ENCODE data around the gene MGAT1. TPM values are rescaled to one million over a fixed set of nuclear protein-coding genes. Genes with fewer than 3 reads are reported as not detected.
A peak's percentile ranks its signal among the peaks of the same experiment; 100 is the strongest.

Gene MGAT1
- total and polyA plus RNA-seq, 2 of the 8 experiments (the other 6 are each of a cell fraction or from before 2014, with no cell fraction given) = 66.8 to 77.0 TPM

GRCh38 chr5:180830253-180831138 is 27.9 kb upstream of the MGAT1 start (continued):
- TF ChIP-seq SP1 (IDR thresholded peaks at IDR 0.05; ENCODE audit: low read depth, low read length) (0 out of 2 replicates have a peak, but pooled peaks have one; percentile 57), RXRA (IDR thresholded peaks at IDR 0.05; ENCODE audit: insufficient read depth, low read depth, low read length) (no peak), KDM4A (IDR thresholded peaks at IDR 0.05; ENCODE audit: low read depth, low read length, severe bottlenecking) (no peak), CHD7 (IDR thresholded peaks at IDR 0.05; ENCODE audit: insufficient replicate concordance, low read length) (no peak), SUZ12 (IDR thresholded peaks at IDR 0.05; ENCODE audit: low read length) (no peak), RNF2 (IDR thresholded peaks at IDR 0.05; ENCODE audit: borderline replicate concordance, low read depth, low read length, missing control alignments, poor library complexity, severe bottlenecking) (no peak), USF2 (IDR thresholded peaks at IDR 0.05; ENCODE audit: low read length) (peak; percentile 38; the same call in 1 of the 2 replicates)
